OCI-LY1 (cell line): ENCODE results near the gene CAT.

Experiments
- H2AFZ ChIP-seq: fragments of 200-600 bp; sonication (generic), shearing (Covaris generic); 2 replicates; pipeline ENCODE4 v1.6.0; 2014; ENCODE audit warnings: antibody characterized with exemption, mild to moderate bottlenecking, low read length
- H3F3A ChIP-seq: fragments of 200-600 bp; sonication (generic), shearing (Covaris generic); 2 replicates; pipeline ENCODE4 v1.6.0; 2014; ENCODE audit warnings: mild to moderate bottlenecking, antibody characterized with exemption, low read length, moderate library complexity; ENCODE audit not compliant: insufficient read depth
- H3K27ac ChIP-seq: fragments of 200-600 bp; sonication (generic); 2 replicates; pipeline ENCODE4 v1.5.1; 2014; ENCODE audit warnings: low read length, mixed run types, mild to moderate bottlenecking, low read depth; ENCODE audit not compliant: poor library complexity, severe bottlenecking
- H3K27me3 ChIP-seq: fragments of 200-600 bp; sonication (generic); 2 replicates; pipeline ENCODE4 v1.6.0; 2014; ENCODE audit warnings: antibody characterized with exemption, mild to moderate bottlenecking, low read length, moderate library complexity; ENCODE audit not compliant: insufficient read depth
- H3K36me3 ChIP-seq: fragments of 200-600 bp; sonication (generic); 2 replicates; pipeline ENCODE4 v1.6.1; 2014; ENCODE audit warnings: mild to moderate bottlenecking, antibody characterized with exemption, low read length, moderate library complexity, mixed read lengths; ENCODE audit not compliant: insufficient read depth
- H3K4me1 ChIP-seq: fragments of 200-600 bp; sonication (generic); 2 replicates; pipeline ENCODE4 v1.5.1; 2014; ENCODE audit warnings: mild to moderate bottlenecking, low read length, moderate library complexity; ENCODE audit not compliant: insufficient read depth, severe bottlenecking
- H3K4me2 ChIP-seq: fragments of 200-600 bp; sonication (generic), shearing (Covaris generic); 2 replicates; pipeline ENCODE4 v1.6.1; 2014; ENCODE audit warnings: low read length
- H3K4me3 ChIP-seq: fragments of 200-600 bp; sonication (generic); 2 replicates; pipeline ENCODE4 v1.5.1; 2014; ENCODE audit warnings: low read length, low read depth, mild to moderate bottlenecking, mixed read lengths; ENCODE audit not compliant: poor library complexity, severe bottlenecking
- H3K79me2 ChIP-seq: fragments of 200-600 bp; shearing (Covaris generic); 2 replicates; pipeline ENCODE4 v1.6.1; 2016; ENCODE audit warnings: mixed run types, low read length, mixed read lengths; ENCODE audit not compliant: insufficient read depth
- H3K9ac ChIP-seq: fragments of 200-600 bp; sonication (generic), shearing (Covaris generic); 2 replicates; pipeline ENCODE4 v1.6.1; 2014; ENCODE audit warnings: mild to moderate bottlenecking, low read length, mixed read lengths
- H3K9me2 ChIP-seq: fragments of 200-600 bp; sonication (generic), shearing (Covaris generic); 2 replicates; pipeline ENCODE4 v1.6.1; 2014; ENCODE audit warnings: low read depth, mild to moderate bottlenecking, low read length, mixed read lengths
- H3K9me3 ChIP-seq: fragments of 200-600 bp; shearing (Covaris generic); 2 replicates; pipeline ENCODE4 v1.6.1; 2014; ENCODE audit warnings: low read length, mixed read lengths
- H4K20me1 ChIP-seq: fragments of 200-600 bp; sonication (generic), shearing (Covaris generic); 2 replicates; pipeline ENCODE4 v1.6.0; 2016; ENCODE audit warnings: mild to moderate bottlenecking, low read length; ENCODE audit not compliant: insufficient read depth
- CTCF ChIP-seq: fragments of 200-600 bp; sonication (generic), shearing (Covaris generic); IDR thresholded peaks from 2 replicates; pipeline ENCODE4 v1.5.1; 2017; ENCODE audit warnings: mild to moderate bottlenecking, antibody characterized with exemption, low read length, moderate library complexity, mixed read lengths
- EZH2 ChIP-seq: fragments of 200-600 bp; sonication (generic), shearing (Covaris generic); IDR thresholded peaks from 2 replicates; pipeline ENCODE4 v1.8.0; 2017; ENCODE audit warnings: borderline replicate concordance, mixed run types, mild to moderate bottlenecking, antibody characterized with exemption, low read length, moderate library complexity, mixed read lengths

Gene CAT

GRCh38 chr11:34438529-34439507, at the start of gene CAT:
Gene CAT, plus strand, starts transcription at chr11:34438934. Its CDS starts 80 bp downstream, at chr11:34439014.
- no peaks in the 10 kb centered on the region for H3K9me3 ChIP-seq
- peak within 1 kb of the TSS; percentile 94; the same call in 1 of the 2 replicates for H2AFZ ChIP-seq
- TF ChIP-seq CTCF, result no peak
- H3K9me2 ChIP-seq, result no peaks in the 10 kb centered on the region
- 0 out of 2 replicates have a peak, but pooled peaks cover 3% of the 10 kb centered on the region for H3K79me2 ChIP-seq
- no peaks in the 10 kb centered on the region for H3K27me3 ChIP-seq
- H3K4me1 ChIP-seq, result peaks cover 23% of the 10 kb centered on the region
- H3F3A ChIP-seq, result no peaks in the 10 kb centered on the region
- peak within 1 kb of the TSS; percentile 72 for H3K4me3 ChIP-seq
- no peaks in the 10 kb centered on the region for H4K20me1 ChIP-seq
- H3K27ac ChIP-seq, result peak within 1 kb of the TSS; percentile 58
- H3K9ac ChIP-seq, result peak within 1 kb of the TSS; percentile 69
- peaks cover 14% of the 10 kb centered on the region; the same call in 1 of the 2 replicates for H3K36me3 ChIP-seq
- peak within 1 kb of the TSS; percentile 99 for H3K4me2 ChIP-seq

- H3F3A ChIP-seq, result no peaks in the 10 kb centered on the region
- no peak overlapping the region for H3K4me2 ChIP-seq
- no peaks in the 10 kb centered on the region for H3K79me2 ChIP-seq
- no peaks in the 10 kb centered on the region for H4K20me1 ChIP-seq
- no peak overlapping the region for H3K27ac ChIP-seq
- TF ChIP-seq CTCF (no peak), EZH2 (no peak)
- H3K36me3 ChIP-seq, result no peaks in the 10 kb centered on the region
- H3K4me1 ChIP-seq, result no peaks in the 10 kb centered on the region
- H3K9me2 ChIP-seq, result no peaks in the 10 kb centered on the region
- H3K9me3 ChIP-seq, result no peaks in the 10 kb centered on the region
- H2AFZ ChIP-seq, result no peak overlapping the region
- H3K27me3 ChIP-seq, result 0 out of 2 replicates have a peak, but pooled peaks cover under 1% of the 10 kb centered on the region
- no peak overlapping the region for H3K4me3 ChIP-seq
- no peak overlapping the region for H3K9ac ChIP-seq
Observed at GRCh38 chr11:34394771-34395300, 43.9 kb upstream of the CAT start.

GRCh38 chr11:34395916-34396550, 42.7 kb upstream of the CAT start:
- H3K9me2 ChIP-seq, result no peaks in the 10 kb centered on the region
- H3F3A ChIP-seq, result no peaks in the 10 kb centered on the region
- 0 out of 2 replicates have a peak, but pooled peaks cover 4% of the 10 kb centered on the region for H3K27me3 ChIP-seq
- no peak overlapping the region for H3K4me3 ChIP-seq
- no peaks in the 10 kb centered on the region for H3K4me1 ChIP-seq
- H3K36me3 ChIP-seq, result no peaks in the 10 kb centered on the region
- H3K79me2 ChIP-seq, result no peaks in the 10 kb centered on the region
- no peak overlapping the region for H2AFZ ChIP-seq
- TF ChIP-seq EZH2 (no peak), CTCF (no peak)
- no peaks in the 10 kb centered on the region for H3K9me3 ChIP-seq
- H4K20me1 ChIP-seq, result no peaks in the 10 kb centered on the region
- H3K9ac ChIP-seq, result no peak overlapping the region
- H3K4me2 ChIP-seq, result no peak overlapping the region
- H3K27ac ChIP-seq, result no peak overlapping the region
